Measurements from ENCODE around the gene ANKS3. TPM values are rescaled to one million over a fixed set of nuclear protein-coding genes. Genes with fewer than 3 reads are reported as not detected.

The ANKS3 gene
- total RNA-seq, 2 experiments from 2014 or later, result 10.0 to 10.2 TPM

- ChIA-PET POLR2A (interaction anchor here (1.0 kb wide), 1 partner anchor 68 kb away, joined by 3 read pairs; no protein-coding TSS in a partner anchor), CTCF (interaction anchor here (0.7 to 1.1 kb wide), 7 partner anchors 8 to 98 kb away, joined by 3 to 6 read pairs (median 3); partner anchors contain the start of genes MGRN1 and NUDT16L1)
- peaks cover 1% of the 10 kb centered on the region for H3K4me1 Mint-ChIP-seq
- no peak overlapping the region for H3K27ac Mint-ChIP-seq
- DNase-seq, result no peak
- no peaks in the 10 kb centered on the region for H3K27me3 Mint-ChIP-seq
- peaks cover 12% of the 10 kb centered on the region for H3K36me3 Mint-ChIP-seq (ENCODE audit: low read depth)
- H3K9me3 Mint-ChIP-seq, result no peaks in the 10 kb centered on the region
- H3K4me3 Mint-ChIP-seq, result no peak overlapping the region
Measured at GRCh38 chr16:4683255-4684057, 50.6 kb downstream of the ANKS3 start.

- H3K4me1 Mint-ChIP-seq, result peaks cover 8% of the 10 kb centered on the region
- H3K4me3 Mint-ChIP-seq, result no peak overlapping the region
- CTCF ChIA-PET, result interaction anchor here (0.7 to 1.1 kb wide), 7 partner anchors 9 to 98 kb away, joined by 3 to 6 read pairs (median 3); partner anchors contain the start of genes MGRN1 and NUDT16L1
- POLR2A ChIA-PET, result interaction anchor here (1.0 kb wide), 2 partner anchors 10 to 67 kb away, joined by 3 read pairs; partner anchors contain the start of gene NUDT16L1
- peak; percentile 41 for DNase-seq
- no peaks in the 10 kb centered on the region for H3K27me3 Mint-ChIP-seq
- peaks cover 18% of the 10 kb centered on the region for H3K36me3 Mint-ChIP-seq (ENCODE audit: low read depth)
- no peak overlapping the region for H3K27ac Mint-ChIP-seq
- no peaks in the 10 kb centered on the region for H3K9me3 Mint-ChIP-seq
Measured at GRCh38 chr16:4682616-4683254, 51.3 kb downstream of the ANKS3 start.

GRCh38 chr16:4682084-4682591 is 51.9 kb downstream of the ANKS3 start:
- ChIA-PET CTCF (interaction anchor here (1.0 to 1.1 kb wide), 3 partner anchors 14 to 97 kb away, joined by 3 read pairs; no protein-coding TSS in a partner anchor), POLR2A (interaction anchor here (1.0 kb wide), 1 partner anchor 11 kb away, joined by 3 read pairs; the partner anchor contains the start of gene NUDT16L1)
- no peak for DNase-seq
- no peaks in the 10 kb centered on the region for H3K9me3 Mint-ChIP-seq
- H3K27ac Mint-ChIP-seq, result no peak overlapping the region
- peaks cover 18% of the 10 kb centered on the region for H3K36me3 Mint-ChIP-seq (ENCODE audit: low read depth)
- no peaks in the 10 kb centered on the region for H3K27me3 Mint-ChIP-seq
- no peak overlapping the region for H3K4me3 Mint-ChIP-seq
- peaks cover 13% of the 10 kb centered on the region for H3K4me1 Mint-ChIP-seq

GRCh38 chr16:4681471-4682083 is 52.5 kb downstream of the ANKS3 start:
- no peak for DNase-seq
- Mint-ChIP-seq H3K4me3 (no peak overlapping the region), H3K36me3 (ENCODE audit: low read depth) (peaks cover 23% of the 10 kb centered on the region), H3K27me3 (no peaks in the 10 kb centered on the region), H3K4me1 (peaks cover 19% of the 10 kb centered on the region), H3K27ac (no peak overlapping the region), H3K9me3 (no peaks in the 10 kb centered on the region)
- ChIA-PET POLR2A (interaction anchor here (1.0 to 1.4 kb wide), 3 partner anchors 10 to 13 kb away, joined by 3 to 4 read pairs (median 3); partner anchors contain the start of gene NUDT16L1), CTCF (no interaction called here)

- Mint-ChIP-seq H3K4me1 (peaks cover 26% of the 10 kb centered on the region), H3K4me3 (peak overlapping the region; percentile 21), H3K36me3 (ENCODE audit: low read depth) (peaks cover 27% of the 10 kb centered on the region), H3K9me3 (no peaks in the 10 kb centered on the region), H3K27me3 (no peaks in the 10 kb centered on the region), H3K27ac (peak overlapping the region; percentile 49)
- CTCF ChIA-PET, result no interaction called here
- DNase-seq, result no peak
- POLR2A ChIA-PET, result interaction anchor here (1.0 to 1.4 kb wide), 2 partner anchors 10 to 14 kb away, joined by 3 to 4 read pairs; no protein-coding TSS in a partner anchor
Measured at GRCh38 chr16:4680673-4681470, 53.2 kb downstream of the ANKS3 start.

GRCh38 chr16:4679850-4680636 is 54.0 kb downstream of the ANKS3 start:
- Mint-ChIP-seq H3K4me3 (no peak overlapping the region), H3K9me3 (no peaks in the 10 kb centered on the region), H3K27me3 (no peaks in the 10 kb centered on the region), H3K36me3 (ENCODE audit: low read depth) (peaks cover 27% of the 10 kb centered on the region), H3K27ac (peak overlapping the region; percentile 49), H3K4me1 (peaks cover 31% of the 10 kb centered on the region)
- ChIA-PET CTCF (no interaction called here), POLR2A (interaction anchor here (1.4 to 1.9 kb wide), 2 partner anchors 11 to 14 kb away, joined by 4 to 5 read pairs; partner anchors contain the start of gene NUDT16L1)
- no peak for DNase-seq

- CTCF ChIA-PET, result no interaction called here
- Mint-ChIP-seq H3K4me3 (no peak overlapping the region), H3K27ac (no peak overlapping the region), H3K27me3 (no peaks in the 10 kb centered on the region), H3K36me3 (ENCODE audit: low read depth) (peaks cover 24% of the 10 kb centered on the region), H3K9me3 (no peaks in the 10 kb centered on the region), H3K4me1 (peaks cover 31% of the 10 kb centered on the region)
- POLR2A ChIA-PET, result interaction anchor here (1.9 kb wide), 1 partner anchor 14 kb away, joined by 5 read pairs; the partner anchor contains the start of gene NUDT16L1
- no peak for DNase-seq
Measured at GRCh38 chr16:4679156-4679849, 54.8 kb downstream of the ANKS3 start.

GRCh38 chr16:4678596-4678995 is 55.5 kb downstream of the ANKS3 start:
- H3K9me3 Mint-ChIP-seq, result no peaks in the 10 kb centered on the region
- H3K4me1 Mint-ChIP-seq, result peaks cover 33% of the 10 kb centered on the region
- H3K36me3 Mint-ChIP-seq (ENCODE audit: low read depth), result peaks cover 25% of the 10 kb centered on the region
- CTCF ChIA-PET, result no interaction called here
- POLR2A ChIA-PET, result interaction anchor here (1.9 kb wide), 1 partner anchor 15 kb away, joined by 5 read pairs; the partner anchor contains the start of gene NUDT16L1
- no peak for DNase-seq
- H3K27me3 Mint-ChIP-seq, result no peaks in the 10 kb centered on the region
- H3K27ac Mint-ChIP-seq, result peak overlapping the region; percentile 64
- no peak overlapping the region for H3K4me3 Mint-ChIP-seq

- H3K27me3 Mint-ChIP-seq, result no peaks in the 10 kb centered on the region
Measured at GRCh38 chr16:4677994-4678393, 56.1 kb downstream of the ANKS3 start.

GRCh38 chr16:4677390-4677789 is 56.7 kb downstream of the ANKS3 start:
- no peak for DNase-seq
- Mint-ChIP-seq H3K4me3 (no peak overlapping the region), H3K4me1 (peaks cover 33% of the 10 kb centered on the region), H3K36me3 (ENCODE audit: low read depth) (peaks cover 25% of the 10 kb centered on the region), H3K9me3 (no peaks in the 10 kb centered on the region), H3K27ac (peak overlapping the region; percentile 100), H3K27me3 (no peaks in the 10 kb centered on the region)
- POLR2A ChIA-PET, result interaction anchor here (0.8 to 2.5 kb wide), 7 partner anchors 13 to 172 kb away, joined by 3 to 20 read pairs (median 4); partner anchors contain the start of gene NUDT16L1
- CTCF ChIA-PET, result interaction anchor here (0.9 to 1.2 kb wide), 3 partner anchors 10 to 92 kb away, joined by 3 read pairs; no protein-coding TSS in a partner anchor

More at GRCh38 chr16:4677994-4678393, 56.1 kb downstream of the ANKS3 start:
- peak overlapping the region; percentile 64 for H3K27ac Mint-ChIP-seq
- H3K36me3 Mint-ChIP-seq (ENCODE audit: low read depth), result peaks cover 26% of the 10 kb centered on the region
- no peak for DNase-seq
- H3K4me3 Mint-ChIP-seq, result no peak overlapping the region
- CTCF ChIA-PET, result no interaction called here
- POLR2A ChIA-PET, result interaction anchor here (2.5 kb wide), 1 partner anchor 15 kb away, joined by 20 read pairs; the partner anchor contains the start of gene NUDT16L1
- no peaks in the 10 kb centered on the region for H3K9me3 Mint-ChIP-seq
- H3K4me1 Mint-ChIP-seq, result peaks cover 33% of the 10 kb centered on the region
